ENCODE measurements around the gene DHRSX.

DHRSX gene

GRCh38 chrX:2345562-2345961, 155.2 kb downstream of the DHRSX start:
- no peak for DNase-seq
- in situ Hi-C loops (cut with MboI; ENCODE audit: low pct_unique_long_range_greater_than_20kb, low sequenced_read_pairs) = no loop called here

GRCh38 chrX:2343413-2343812, 157.4 kb downstream of the DHRSX start:
- DNase-seq = no peak
- in situ Hi-C loops (cut with MboI; ENCODE audit: low pct_unique_long_range_greater_than_20kb, low sequenced_read_pairs) = no loop called here

- DNase-seq = no peak
- in situ Hi-C loops (cut with MboI; ENCODE audit: low pct_unique_long_range_greater_than_20kb, low sequenced_read_pairs) = no loop called here
Measured at GRCh38 chrX:2342874-2343273, 157.9 kb downstream of the DHRSX start.

DNA sequence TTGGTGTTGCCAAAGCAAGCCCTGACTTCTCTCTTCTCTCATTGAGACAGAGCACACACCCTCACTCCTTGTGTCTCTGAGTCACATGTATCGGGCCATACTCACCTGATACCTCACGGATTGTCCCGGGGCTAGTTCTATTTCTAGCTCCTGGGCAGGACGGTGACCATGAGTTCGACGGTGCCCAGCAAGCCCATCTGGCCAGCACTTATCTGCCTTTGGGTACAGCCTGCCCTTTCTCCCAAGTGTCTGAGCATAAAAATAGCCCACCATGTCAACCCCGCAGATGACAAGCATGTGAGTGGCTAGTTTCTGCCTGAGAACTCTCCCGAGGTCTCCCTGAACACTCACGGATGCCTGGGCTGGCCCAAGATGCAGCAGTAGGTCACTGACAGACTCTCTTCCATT, 158.5 kb downstream of the DHRSX start:
- in situ Hi-C loops (cut with MboI; ENCODE audit: low pct_unique_long_range_greater_than_20kb, low sequenced_read_pairs) = no loop called here

GRCh38 chrX:2340991-2341390, 159.8 kb downstream of the DHRSX start:
- no peak for DNase-seq
- in situ Hi-C loops (cut with MboI; ENCODE audit: low pct_unique_long_range_greater_than_20kb, low sequenced_read_pairs) = no loop called here

More for the DNA sequence above, 158.5 kb downstream of the DHRSX start:
- no peak for DNase-seq

DNA sequence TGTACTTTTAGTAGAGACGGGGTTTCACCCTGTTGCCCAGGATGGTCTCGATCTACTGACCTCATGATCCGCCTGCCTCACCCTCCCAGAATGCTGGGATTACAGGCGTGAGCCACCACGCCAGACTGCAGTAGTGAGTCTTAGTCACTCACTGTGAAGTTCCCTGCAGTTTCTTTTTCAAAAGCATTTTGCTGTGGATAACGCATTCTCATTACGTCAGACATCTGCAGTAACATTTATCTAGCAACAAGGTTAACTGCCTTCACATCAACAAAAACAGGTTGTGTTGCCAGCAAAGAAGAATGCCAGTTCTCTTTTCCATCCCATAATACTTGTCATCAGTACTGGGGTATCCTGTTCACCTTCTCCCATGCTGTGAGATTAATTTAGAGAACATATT, 164.6 kb downstream of the DHRSX start:
- no peak for DNase-seq
- in situ Hi-C loops (cut with MboI; ENCODE audit: low pct_unique_long_range_greater_than_20kb, low sequenced_read_pairs) = no loop called here

- DNase-seq = no peak
- in situ Hi-C loops (cut with MboI; ENCODE audit: low pct_unique_long_range_greater_than_20kb, low sequenced_read_pairs) = no loop called here
Measured at GRCh38 chrX:2334237-2334636, 166.5 kb downstream of the DHRSX start.

GRCh38 chrX:2332252-2332651, 168.5 kb downstream of the DHRSX start:
- DNase-seq = no peak
- in situ Hi-C loops (cut with MboI; ENCODE audit: low pct_unique_long_range_greater_than_20kb, low sequenced_read_pairs) = no loop called here

DNA sequence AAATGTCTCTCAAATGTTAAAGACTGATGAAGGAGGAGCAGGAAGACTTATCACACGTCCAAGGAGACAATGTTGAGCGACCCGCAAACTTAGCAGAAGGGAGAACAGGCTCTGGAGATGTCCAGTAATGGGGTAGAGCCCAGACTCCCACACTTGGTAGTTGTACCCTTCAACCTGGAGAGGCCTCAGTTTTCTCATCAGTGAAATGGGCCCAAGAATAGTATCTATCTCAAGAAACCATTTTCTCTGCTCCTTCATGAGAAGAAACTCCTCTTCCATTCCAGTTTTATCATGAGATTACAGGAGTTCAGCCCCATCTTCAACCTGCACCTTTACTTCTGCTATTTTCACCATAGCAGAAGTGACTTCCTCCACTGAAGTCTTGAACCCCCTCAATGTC, 169.9 kb downstream of the DHRSX start:
- DNase-seq = peak; percentile 37
- in situ Hi-C loops (cut with MboI; ENCODE audit: low pct_unique_long_range_greater_than_20kb, low sequenced_read_pairs) = no loop called here

GRCh38 chrX:2330487-2330886, 170.3 kb downstream of the DHRSX start:
- no peak for DNase-seq
- in situ Hi-C loops (cut with MboI; ENCODE audit: low pct_unique_long_range_greater_than_20kb, low sequenced_read_pairs) = no loop called here

- DNase-seq = no peak
- in situ Hi-C loops (cut with MboI; ENCODE audit: low pct_unique_long_range_greater_than_20kb, low sequenced_read_pairs) = no loop called here
Measured at GRCh38 chrX:2327423-2327822, 173.4 kb downstream of the DHRSX start.

DNA sequence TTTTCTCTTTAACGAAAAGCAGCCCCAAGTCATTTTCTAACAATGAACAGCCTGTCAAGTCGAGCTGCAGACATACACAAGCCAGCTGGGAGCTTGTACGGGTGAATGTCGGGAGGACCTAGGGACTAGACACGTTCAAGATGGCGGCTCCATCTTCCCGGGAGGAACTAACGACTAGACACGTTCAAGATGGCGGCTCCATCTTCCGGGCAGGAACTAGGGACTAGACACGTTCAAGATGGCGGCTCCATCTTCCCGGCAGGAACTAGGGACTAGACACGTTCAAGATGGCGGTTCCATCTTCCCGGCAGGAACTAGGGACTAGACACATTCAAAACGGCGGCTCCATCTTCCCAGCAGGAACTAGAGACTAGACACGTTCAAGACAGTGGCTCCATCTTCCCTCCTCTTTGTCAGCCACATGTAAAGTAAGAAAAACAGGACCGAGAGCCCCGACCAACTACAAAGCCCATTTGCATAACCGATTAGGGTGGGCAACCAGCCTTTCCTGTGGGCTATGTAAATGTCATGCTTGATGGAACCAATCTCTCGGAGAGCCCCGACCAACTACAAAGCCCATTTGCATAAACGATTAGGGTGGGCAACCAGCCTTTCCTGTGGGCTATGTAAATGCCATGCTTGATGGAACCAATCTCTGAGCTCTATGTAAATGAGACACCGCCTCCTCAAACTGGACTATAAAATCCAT, 175.5 kb downstream of the DHRSX start:
- DNase-seq = no peak
- in situ Hi-C loops (cut with MboI; ENCODE audit: low pct_unique_long_range_greater_than_20kb, low sequenced_read_pairs) = no loop called here

- no peak for DNase-seq
- in situ Hi-C loops (cut with MboI; ENCODE audit: low pct_unique_long_range_greater_than_20kb, low sequenced_read_pairs) = no loop called here
Measured at GRCh38 chrX:2324151-2324550, 176.6 kb downstream of the DHRSX start.

DNA sequence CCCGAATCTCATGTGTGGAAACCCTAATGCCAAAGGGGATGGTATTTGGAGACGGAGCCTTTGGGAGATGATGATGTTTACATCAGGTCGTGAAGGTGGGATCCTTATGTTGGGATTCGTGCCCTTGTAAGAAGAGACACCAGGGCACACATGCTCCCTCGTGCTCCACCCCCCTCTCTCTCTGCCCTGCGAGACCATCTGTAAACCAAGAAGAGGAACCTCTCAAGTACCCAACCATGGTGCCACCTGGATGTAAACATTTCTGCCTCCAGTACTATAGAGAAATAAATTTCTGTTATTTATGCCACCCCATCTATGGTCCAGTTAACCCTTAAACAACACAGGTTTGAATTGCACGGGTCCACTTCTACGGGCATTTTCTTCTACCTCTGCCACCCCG, 179.4 kb downstream of the DHRSX start:
- DNase-seq = no peak
- in situ Hi-C loops (cut with MboI; ENCODE audit: low pct_unique_long_range_greater_than_20kb, low sequenced_read_pairs) = no loop called here

DNA sequence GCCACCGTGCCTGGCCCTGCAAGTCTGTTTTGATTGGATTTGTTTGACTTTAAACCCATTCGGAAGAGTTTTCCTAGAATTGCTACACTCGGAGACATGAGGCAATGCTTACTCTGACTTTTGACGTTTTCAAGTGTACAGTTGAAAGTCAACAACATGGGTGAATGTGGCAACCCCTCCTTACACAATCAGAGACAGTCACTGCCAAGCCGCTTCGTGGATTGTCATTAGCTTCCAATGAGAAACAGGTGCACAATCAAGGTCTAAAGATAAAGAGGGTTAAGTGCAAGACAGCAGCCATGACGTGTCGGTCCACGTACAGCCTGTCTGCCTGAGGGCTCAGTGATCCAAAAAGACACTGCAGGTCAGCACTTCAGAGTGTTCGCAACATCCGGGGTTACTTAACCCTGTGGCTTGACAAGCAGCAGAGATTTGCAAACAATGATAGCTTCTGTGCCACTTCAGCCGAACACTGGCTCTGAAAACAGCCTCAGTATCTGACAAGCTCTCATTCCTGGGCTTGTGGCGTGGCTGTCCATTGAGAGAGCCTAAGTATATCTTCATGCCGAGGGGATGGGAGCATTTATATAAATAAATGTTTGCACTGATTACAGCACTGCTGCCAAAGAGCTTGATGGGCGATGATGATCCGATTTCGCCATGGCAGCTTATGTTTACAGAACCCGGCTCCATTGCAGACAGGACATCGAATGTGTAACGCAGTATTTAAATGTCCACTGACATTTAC, 180.0 kb downstream of the DHRSX start:
- no peak for DNase-seq
- in situ Hi-C loops (cut with MboI; ENCODE audit: low pct_unique_long_range_greater_than_20kb, low sequenced_read_pairs) = no loop called here

DNA sequence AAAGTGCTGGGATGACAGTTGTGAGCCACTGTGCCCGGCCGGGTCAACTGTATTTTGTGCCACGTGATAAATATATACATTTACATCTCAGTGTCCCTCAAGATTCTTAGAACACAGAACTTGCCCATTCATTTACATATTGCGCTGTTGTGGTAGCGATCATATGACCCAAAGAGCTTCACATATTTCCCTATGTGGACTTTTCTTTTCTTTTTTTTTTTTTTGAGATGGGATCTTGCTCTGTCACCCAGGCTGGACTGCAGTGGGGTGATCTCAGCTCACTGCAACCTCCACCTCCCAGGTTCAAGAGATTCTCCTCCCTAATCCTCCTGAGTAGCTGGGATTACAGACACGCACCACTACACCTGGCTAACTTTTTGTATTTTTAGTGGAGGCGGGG, 180.7 kb downstream of the DHRSX start:
- in situ Hi-C loops (cut with MboI; ENCODE audit: low pct_unique_long_range_greater_than_20kb, low sequenced_read_pairs) = no loop called here
- DNase-seq = no peak

- in situ Hi-C loops (cut with MboI; ENCODE audit: low pct_unique_long_range_greater_than_20kb, low sequenced_read_pairs) = no loop called here
- DNase-seq = peak; percentile 32
Measured at GRCh38 chrX:2318371-2318770, 182.4 kb downstream of the DHRSX start.

DNA sequence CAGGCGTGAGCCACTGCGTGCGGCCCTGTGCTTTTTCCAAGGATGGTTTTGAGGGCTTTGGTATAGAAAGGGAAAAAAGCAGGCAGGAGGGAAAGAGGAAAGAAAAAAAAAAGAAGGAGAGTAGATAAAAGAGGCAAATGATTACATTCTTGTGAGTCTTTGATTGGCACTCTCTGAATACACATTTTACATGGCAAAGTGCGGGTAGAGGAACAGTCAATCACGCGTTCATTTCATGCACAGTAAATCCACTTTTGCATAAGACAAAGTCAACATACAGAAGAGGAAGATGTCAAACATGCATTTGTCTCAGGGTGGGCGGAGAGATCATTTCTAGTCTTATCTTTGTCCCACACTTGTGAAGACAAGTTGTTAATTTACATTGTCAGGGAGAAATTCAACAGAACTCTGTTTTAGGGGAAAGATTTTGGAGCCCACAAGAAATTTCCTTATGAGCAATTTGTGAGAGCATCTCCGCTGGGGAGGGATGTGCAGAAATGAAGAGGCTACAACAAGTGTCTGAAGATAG, 183.2 kb downstream of the DHRSX start:
- in situ Hi-C loops (cut with MboI; ENCODE audit: low pct_unique_long_range_greater_than_20kb, low sequenced_read_pairs) = no loop called here

DNA sequence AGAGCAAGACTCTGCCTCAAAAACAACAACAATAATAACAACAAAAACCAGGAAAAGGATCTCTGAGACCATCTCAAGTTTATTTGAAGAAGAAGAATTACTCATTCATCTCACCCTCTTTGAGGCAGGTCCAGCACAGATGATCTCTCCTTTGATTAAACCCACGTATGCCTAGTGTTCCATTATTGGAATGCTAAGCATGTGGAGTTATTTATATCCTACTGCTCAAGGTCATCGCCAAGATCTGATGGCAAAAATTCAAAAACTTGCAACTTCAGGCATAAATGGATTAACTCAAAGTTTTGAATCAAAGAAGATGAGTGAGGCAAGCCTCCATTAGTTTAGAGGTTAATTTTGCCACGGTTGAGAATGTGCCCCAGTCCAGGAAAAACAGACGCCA, 184.2 kb downstream of the DHRSX start:
- DNase-seq = no peak
- in situ Hi-C loops (cut with MboI; ENCODE audit: low pct_unique_long_range_greater_than_20kb, low sequenced_read_pairs) = no loop called here

More for the DNA sequence above, 183.2 kb downstream of the DHRSX start:
- peak; percentile 26 for DNase-seq

DNA sequence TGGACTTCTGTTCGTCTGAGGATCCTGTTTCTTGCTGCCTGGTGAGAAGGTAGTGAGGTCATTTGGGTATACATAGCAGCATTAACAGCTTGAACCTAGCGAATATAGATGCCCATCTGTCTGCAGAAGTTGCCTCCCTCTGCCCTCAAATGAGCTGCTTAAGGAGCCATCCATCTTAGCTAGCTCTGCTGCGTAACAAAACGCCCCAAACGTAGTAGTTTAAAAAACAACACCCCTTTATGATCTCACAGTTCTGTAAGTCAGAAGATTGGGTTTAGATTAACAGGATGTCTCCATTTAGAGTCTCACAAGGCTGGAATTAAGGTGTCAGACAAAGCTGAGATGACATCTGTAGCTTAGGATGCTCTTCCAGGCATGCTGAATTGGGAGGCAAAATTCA, 185.3 kb downstream of the DHRSX start:
- in situ Hi-C loops (cut with MboI; ENCODE audit: low pct_unique_long_range_greater_than_20kb, low sequenced_read_pairs) = no loop called here
- DNase-seq = no peak
